ENCODE results near the gene SPTBN1. TPM values are rescaled to one million over a fixed set of nuclear protein-coding genes. Genes with fewer than 3 reads are reported as not detected.

The SPTBN1 gene
- total RNA-seq, 1 experiment from 2014 or later: 154 TPM

- DNase-seq (ENCODE audit: low read depth): peak; percentile 51
These were observed 248.8 kb downstream of the SPTBN1 start for GRCh38 chr2:54704688-54705605.

GRCh38 chr2:54706622-54707021 lies 250.5 kb downstream of the SPTBN1 start:
- no peak for DNase-seq (ENCODE audit: low read depth)

- no peak for DNase-seq (ENCODE audit: low read depth)
These were observed 252.6 kb downstream of the SPTBN1 start for GRCh38 chr2:54708584-54709335.

GRCh38 chr2:54709336-54709809 lies 253.2 kb downstream of the SPTBN1 start:
- no peak for DNase-seq (ENCODE audit: low read depth)

GRCh38 chr2:54710216-54710615 lies 254.1 kb downstream of the SPTBN1 start:
- DNase-seq (ENCODE audit: low read depth): no peak

- DNase-seq (ENCODE audit: low read depth): no peak
These were observed 256.4 kb downstream of the SPTBN1 start for GRCh38 chr2:54712516-54712915.

- DNase-seq (ENCODE audit: low read depth): no peak
These were observed 258.9 kb downstream of the SPTBN1 start for GRCh38 chr2:54714996-54715395.

GRCh38 chr2:54716375-54716774 lies 260.2 kb downstream of the SPTBN1 start:
- DNase-seq (ENCODE audit: low read depth): no peak

GRCh38 chr2:54720563-54720962 lies 264.4 kb downstream of the SPTBN1 start:
- DNase-seq (ENCODE audit: low read depth): no peak

Other genes with a start within 250 kb of the SPTBN1 start
- not detected in 2 replicates for gene TSPYL6, start 200.1 kb upstream of the SPTBN1 start, total RNA-seq (2014; rRNA removed; shearing (Covaris generic))

Measured in Daoy (cell line).